ENCODE measurements around the gene CD59. TPM values are rescaled to one million over a fixed set of nuclear protein-coding genes. Genes with fewer than 3 reads are reported as not detected.
"Not testable (repeated sequence)": the region's sequence is repeated elsewhere in the genome, so short reads cannot be mapped to it uniquely, and the experiment has no call there.

Gene CD59
- total RNA-seq, 2 donors from 2014 or later: 414 to 561 TPM

DNA sequence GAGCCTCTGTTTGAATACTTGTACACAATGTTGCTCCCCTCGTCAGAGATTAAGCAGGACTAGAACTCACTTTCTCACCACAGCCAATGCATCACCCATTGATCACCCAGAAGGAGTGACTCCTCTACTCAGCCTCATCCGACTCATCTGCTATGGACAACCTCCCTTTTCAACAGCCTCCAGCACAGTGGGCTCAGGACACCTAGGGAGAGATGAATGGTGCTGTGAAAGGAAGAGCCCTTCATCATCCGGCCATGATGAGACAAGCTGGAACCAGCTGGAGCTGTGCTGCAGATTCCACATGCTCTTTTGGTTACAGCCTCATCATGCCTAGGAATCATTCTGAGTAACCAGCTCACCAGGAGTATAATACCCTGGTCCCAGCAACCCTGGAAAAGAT lies 51.1 kb downstream of the CD59 start:
- peak; percentile 50 for DNase-seq (ENCODE audit: low spot score)
- peaks cover 0 to 6% of the 10 kb centered on the region in 2 donors for H3K4me1 ChIP-seq
- TF ChIP-seq, protein P1, sequence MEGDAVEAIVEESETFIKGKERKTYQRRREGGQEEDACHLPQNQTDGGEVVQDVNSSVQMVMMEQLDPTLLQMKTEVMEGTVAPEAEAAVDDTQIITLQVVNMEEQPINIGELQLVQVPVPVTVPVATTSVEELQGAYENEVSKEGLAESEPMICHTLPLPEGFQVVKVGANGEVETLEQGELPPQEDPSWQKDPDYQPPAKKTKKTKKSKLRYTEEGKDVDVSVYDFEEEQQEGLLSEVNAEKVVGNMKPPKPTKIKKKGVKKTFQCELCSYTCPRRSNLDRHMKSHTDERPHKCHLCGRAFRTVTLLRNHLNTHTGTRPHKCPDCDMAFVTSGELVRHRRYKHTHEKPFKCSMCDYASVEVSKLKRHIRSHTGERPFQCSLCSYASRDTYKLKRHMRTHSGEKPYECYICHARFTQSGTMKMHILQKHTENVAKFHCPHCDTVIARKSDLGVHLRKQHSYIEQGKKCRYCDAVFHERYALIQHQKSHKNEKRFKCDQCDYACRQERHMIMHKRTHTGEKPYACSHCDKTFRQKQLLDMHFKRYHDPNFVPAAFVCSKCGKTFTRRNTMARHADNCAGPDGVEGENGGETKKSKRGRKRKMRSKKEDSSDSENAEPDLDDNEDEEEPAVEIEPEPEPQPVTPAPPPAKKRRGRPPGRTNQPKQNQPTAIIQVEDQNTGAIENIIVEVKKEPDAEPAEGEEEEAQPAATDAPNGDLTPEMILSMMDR (IDR thresholded peaks at IDR 0.05): no peak
- no peak overlapping the region for H3K4me3 ChIP-seq
- peaks cover 0 to 6% of the 10 kb centered on the region in 2 donors for H3K9me3 ChIP-seq
- no peaks in the 10 kb centered on the region for H3K36me3 ChIP-seq
- H3K27ac ChIP-seq: no peak overlapping the region
- H3K27me3 ChIP-seq: no peaks in the 10 kb centered on the region

DNA sequence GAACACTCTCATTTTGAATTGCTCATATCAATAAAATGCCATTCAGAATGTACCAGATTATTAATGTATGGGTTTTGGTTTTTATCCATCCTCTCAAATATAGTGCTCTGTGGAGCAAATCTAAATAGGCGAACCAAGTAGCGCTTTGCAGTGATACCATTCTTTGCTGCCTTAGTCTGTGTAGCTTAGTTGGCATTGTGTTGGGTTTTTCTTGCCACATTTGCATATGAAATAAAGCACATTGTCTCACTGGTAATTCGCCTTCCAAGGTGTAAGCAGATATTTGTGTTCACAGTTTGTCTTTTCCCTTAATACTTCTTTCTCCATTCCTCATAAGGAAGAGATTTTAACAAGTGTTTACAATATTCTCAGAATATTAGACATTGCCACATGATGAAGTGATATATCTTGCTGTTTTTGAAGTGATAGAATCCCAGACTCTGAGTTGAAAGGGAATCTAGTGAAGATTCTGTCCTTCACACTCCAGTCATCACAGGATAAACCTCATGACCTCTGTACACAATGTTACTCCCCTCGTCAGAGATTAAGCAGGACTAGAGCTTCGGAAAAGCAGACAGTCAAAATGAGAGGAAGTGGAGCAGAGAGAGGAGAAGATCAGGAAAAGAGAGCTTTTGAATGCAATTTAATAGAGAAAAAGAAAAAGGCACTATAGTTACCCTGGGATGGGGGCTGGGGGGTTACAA lies 52.1 kb downstream of the CD59 start:
- Histone ChIP-seq H3K4me1 (no peaks in the 10 kb centered on the region), H3K9me3 (peaks cover 0 to 6% of the 10 kb centered on the region in 2 donors), H3K4me3 (no peak overlapping the region), H3K27me3 (no peaks in the 10 kb centered on the region), H3K36me3 (no peaks in the 10 kb centered on the region), H3K27ac (no peak overlapping the region)
- TF ChIP-seq, protein P1 (IDR thresholded peaks at IDR 0.05): no peak
- no peak for DNase-seq (ENCODE audit: low spot score)

DNA sequence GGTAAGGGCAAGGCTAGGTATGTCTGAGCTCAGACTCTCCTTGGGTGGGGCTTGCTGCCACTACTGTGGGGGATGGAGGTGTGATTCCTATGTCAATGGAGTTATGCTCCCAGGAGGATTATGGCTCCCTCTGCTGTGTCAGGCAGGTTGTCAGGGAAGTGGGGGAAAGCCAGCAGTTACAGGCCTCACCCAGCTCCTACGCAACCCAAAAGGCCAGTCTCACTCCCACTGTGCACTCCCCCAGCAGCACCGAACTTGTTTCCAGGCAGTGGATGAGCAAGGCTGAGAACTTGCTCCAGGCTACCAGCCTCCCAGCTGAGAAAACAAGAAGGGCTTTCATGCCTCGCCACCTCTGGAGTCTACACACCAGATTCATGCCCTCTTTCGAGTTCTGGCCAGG lies 53.8 kb downstream of the CD59 start:
- Histone ChIP-seq H3K36me3 (no peaks in the 10 kb centered on the region), H3K4me1 (no peaks in the 10 kb centered on the region), H3K27me3 (no peaks in the 10 kb centered on the region), H3K4me3 (no peak overlapping the region), H3K27ac (no peak overlapping the region), H3K9me3 (peaks cover 0 to 12% of the 10 kb centered on the region in 2 donors)
- TF ChIP-seq, protein P1 (IDR thresholded peaks at IDR 0.05): no peak
- DNase-seq (ENCODE audit: low spot score): no peak

DNA sequence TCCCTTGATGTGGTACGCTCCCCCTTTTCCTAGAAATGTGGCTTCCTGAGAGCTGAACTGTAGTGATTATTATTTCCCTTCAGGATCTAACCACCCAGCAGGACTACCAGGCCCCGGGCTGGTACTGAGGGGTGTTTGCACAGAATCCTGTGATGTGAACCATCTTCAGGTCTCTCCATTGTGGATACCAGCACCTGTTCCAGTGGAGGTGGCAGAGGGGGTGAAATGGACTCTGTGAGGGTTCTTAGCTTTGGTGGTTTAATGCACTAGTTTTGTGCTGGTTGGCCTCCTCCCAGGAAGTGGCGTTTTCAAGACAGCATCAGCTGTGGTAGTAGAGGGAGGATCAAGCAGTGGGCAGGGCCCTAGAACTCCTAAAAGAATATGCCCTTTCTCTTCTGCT lies 54.2 kb downstream of the CD59 start:
- no peaks in the 10 kb centered on the region for H3K4me1 ChIP-seq
- no peak overlapping the region for H3K27ac ChIP-seq
- DNase-seq (ENCODE audit: low spot score): peak; percentile 23
- H3K27me3 ChIP-seq: no peaks in the 10 kb centered on the region
- no peak overlapping the region for H3K4me3 ChIP-seq
- no peaks in the 10 kb centered on the region for H3K36me3 ChIP-seq
- peaks cover 0 to 9% of the 10 kb centered on the region in 2 donors for H3K9me3 ChIP-seq
- TF ChIP-seq, protein P1 (IDR thresholded peaks at IDR 0.05): no peak

DNA sequence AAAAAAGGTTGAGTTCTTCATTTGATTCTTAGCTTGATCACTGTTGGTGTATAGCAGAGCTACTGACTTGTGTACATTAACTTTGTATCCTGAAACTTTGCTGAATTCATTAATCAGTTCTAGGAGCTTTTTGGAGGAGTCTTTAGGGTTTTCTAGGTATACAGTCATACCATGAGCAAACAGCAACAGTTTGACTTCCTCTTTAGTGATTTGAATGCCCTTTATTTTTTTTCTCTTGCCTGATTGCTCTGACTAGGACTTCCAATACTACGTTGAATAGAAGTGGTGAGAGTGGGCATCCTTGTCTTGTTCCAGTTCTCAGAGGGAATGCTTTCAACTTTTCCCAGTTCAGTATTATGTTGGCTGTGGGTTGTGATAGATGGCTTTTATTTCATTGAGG lies 57.6 kb downstream of the CD59 start:
- not testable (repeated sequence) for H3K4me3 ChIP-seq; H3K27me3 ChIP-seq; H3K27ac ChIP-seq; DNase-seq (ENCODE audit: low spot score); H3K9me3 ChIP-seq; H3K4me1 ChIP-seq; H3K36me3 ChIP-seq

DNA sequence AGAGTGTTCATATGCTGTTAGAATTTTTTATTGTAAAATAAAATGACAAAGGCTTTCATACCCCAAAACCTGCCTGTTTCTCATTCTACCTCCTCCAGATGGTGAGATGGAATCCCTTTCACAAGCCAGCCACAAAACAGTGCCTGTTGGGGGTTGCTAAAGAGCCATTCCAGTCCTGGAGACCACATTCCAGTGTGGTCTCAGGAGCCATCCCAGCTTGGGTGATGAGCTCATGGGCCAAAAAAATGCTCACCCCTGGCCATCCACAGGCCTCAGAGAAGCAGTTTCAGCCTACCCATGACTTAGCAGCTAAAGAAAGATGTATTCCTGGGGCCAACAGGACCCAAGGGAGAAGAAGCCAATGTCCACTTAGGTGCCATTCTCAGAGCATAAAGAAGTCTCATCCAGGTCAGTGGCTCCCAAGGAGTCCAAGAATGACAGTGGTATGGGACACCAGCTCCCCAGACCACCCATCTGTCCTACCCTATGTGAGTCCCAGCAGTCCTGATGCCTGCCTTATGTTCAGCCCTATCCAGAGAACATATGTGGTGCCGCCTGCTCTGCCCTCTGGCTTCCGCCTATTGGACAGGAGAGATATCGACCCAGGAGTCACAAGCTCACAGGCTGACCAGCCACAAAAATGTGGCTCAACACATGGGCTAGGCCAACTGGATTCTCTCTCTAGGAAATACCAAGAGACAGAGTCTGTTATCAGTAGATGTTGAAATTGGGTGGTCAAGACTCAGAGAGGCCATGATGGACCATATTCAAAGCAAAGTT lies 62.0 kb downstream of the CD59 start:
- Histone ChIP-seq H3K4me3 (no peak overlapping the region), H3K36me3 (no peaks in the 10 kb centered on the region), H3K27ac (no peak overlapping the region), H3K9me3 (peaks cover 0 to 9% of the 10 kb centered on the region in 2 donors), H3K27me3 (no peaks in the 10 kb centered on the region), H3K4me1 (no peaks in the 10 kb centered on the region)
- peak; percentile 47 for DNase-seq (ENCODE audit: low spot score)
- TF ChIP-seq, protein P1 (IDR thresholded peaks at IDR 0.05): no peak
